ENCODE data around the gene GPR150. TPM values are rescaled to one million over a fixed set of nuclear protein-coding genes. Genes with fewer than 3 reads are reported as not detected.

GPR150 gene
- total and polyA plus RNA-seq, 2 of the 13 experiments (the other 11 are each of a cell fraction or from before 2014, with no cell fraction given): 0.03 TPM; not detected in 1

DNA sequence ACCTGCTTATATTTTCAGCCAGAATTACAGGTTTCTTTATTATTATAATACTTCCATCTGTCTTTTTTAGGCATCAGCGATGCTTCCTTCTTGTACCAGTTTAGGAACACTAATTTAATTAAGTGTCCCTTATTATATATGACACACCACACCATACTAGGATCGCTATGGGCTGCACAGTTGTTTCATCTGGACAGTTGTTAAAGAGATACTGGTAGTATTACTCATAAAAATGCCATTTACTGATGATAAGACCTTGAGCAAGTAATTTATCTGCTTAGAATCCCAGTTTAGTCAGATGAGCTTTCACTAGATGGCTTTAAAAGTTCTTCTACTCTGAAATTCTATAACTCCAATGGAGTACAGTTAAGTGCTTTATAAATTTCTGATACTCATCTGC lies 47.9 kb upstream of the GPR150 start (continued):
- TF ChIP-seq, protein P1, sequence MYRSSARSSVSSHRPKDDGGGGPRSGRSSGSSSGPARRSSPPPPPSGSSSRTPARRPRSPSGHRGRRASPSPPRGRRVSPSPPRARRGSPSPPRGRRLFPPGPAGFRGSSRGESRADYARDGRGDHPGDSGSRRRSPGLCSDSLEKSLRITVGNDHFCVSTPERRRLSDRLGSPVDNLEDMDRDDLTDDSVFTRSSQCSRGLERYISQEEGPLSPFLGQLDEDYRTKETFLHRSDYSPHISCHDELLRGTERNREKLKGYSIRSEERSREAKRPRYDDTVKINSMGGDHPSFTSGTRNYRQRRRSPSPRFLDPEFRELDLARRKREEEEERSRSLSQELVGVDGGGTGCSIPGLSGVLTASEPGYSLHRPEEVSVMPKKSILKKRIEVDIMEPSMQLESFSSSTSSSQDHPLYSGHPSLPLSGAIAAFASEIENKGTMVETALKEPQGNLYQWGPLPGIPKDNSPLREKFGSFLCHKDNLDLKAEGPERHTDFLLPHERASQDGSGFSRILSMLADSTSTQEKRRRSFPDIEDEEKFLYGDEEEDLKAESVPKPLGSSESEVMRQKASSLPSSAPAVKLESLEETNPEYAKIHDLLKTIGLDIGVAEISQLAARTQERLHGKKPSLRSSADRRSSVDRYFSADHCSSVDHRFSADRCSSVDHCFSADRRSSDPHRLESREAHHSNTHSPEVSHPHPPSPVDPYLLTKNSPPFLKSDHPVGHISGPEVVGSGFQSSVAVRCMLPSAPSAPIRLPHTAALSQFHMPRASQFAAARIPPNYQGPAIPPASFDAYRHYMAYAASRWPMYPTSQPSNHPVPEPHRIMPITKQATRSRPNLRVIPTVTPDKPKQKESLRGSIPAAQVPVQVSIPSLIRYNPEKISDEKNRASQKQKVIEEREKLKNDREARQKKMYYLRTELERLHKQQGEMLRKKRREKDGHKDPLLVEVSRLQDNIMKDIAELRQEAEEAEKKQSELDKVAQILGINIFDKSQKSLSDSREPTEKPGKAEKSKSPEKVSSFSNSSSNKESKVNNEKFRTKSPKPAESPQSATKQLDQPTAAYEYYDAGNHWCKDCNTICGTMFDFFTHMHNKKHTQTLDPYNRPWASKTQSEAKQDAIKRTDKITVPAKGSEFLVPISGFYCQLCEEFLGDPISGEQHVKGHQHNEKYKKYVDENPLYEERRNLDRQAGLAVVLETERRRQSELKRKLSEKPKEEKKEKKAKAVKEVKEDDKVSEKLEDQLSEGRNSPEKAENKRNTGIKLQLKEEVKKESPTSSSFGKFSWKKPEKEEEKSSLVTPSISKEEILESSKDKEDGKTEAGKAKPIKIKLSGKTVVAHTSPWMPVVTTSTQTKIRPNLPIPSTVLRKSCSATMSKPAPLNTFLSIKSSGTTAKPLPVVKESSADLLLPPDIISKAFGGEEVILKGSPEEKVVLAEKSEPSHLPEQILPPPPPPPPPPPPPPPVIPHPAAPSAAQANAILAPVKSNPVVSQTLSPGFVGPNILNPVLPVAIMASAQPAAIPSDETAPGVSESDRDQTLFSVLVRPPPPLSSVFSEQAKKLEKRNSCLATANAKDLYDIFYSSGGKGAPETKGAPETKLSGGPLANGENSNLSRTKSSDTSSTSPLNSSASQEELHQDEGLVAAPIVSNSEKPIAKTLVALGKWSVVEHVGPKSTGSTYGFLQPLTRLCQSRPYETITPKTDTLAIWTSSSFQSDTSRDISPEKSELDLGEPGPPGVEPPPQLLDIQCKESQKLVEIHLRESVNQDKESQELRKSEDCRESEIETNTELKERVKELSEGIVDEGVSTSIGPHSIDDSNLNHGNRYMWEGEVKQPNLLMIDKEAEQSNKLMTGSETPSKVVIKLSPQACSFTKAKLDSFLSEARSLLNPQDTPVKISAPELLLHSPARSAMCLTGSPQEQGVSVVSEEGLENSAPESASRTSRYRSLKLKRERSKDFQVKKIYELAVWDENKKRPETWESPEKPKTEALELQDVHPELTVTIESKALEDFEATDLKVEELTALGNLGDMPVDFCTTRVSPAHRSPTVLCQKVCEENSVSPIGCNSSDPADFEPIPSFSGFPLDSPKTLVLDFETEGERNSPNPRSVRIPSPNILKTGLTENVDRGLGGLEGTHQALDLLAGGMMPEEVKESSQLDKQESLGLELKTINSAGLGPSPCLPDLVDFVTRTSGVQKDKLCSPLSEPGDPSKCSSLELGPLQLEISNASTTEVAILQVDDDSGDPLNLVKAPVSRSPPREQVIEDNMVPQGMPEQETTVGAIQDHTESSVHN (CRISPR knock-in tag; IDR thresholded peaks at IDR 0.05): no peak
- TF ChIP-seq ZNF782 (CRISPR knock-in tag; IDR thresholded peaks at IDR 0.05; ENCODE audit: borderline replicate concordance) (no peak), TP53 (CRISPR knock-in tag; conservative IDR thresholded peaks at IDR 0.05) (no peak), ZNF230 (CRISPR knock-in tag; IDR thresholded peaks at IDR 0.05) (no peak), HNRNPLL (IDR thresholded peaks at IDR 0.05; ENCODE audit: low read depth, low read length, poor library complexity, severe bottlenecking) (no peak), ZNF790 (CRISPR knock-in tag; IDR thresholded peaks at IDR 0.05; ENCODE audit: borderline replicate concordance) (no peak), KDM4B (CRISPR knock-in tag; IDR thresholded peaks at IDR 0.05) (no peak)
- TF ChIP-seq, protein P2, sequence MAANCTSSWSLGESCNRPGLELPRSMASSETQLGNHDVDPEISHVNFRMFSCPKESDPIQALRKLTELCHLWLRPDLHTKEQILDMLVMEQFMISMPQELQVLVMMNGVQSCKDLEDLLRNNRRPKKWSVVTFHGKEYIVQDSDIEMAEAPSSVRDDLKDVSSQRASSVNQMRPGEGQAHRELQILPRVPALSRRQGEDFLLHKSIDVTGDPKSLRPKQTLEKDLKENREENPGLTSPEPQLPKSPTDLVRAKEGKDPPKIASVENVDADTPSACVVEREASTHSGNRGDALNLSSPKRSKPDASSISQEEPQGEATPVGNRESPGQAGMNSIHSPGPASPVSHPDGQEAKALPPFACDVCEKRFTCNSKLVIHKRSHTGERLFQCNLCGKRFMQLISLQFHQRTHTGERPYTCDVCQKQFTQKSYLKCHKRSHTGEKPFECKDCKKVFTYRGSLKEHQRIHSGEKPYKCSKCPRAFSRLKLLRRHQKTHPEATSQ (CRISPR knock-in tag; IDR thresholded peaks at IDR 0.05; ENCODE audit: borderline replicate concordance): no peak
- TF ChIP-seq, protein P3, sequence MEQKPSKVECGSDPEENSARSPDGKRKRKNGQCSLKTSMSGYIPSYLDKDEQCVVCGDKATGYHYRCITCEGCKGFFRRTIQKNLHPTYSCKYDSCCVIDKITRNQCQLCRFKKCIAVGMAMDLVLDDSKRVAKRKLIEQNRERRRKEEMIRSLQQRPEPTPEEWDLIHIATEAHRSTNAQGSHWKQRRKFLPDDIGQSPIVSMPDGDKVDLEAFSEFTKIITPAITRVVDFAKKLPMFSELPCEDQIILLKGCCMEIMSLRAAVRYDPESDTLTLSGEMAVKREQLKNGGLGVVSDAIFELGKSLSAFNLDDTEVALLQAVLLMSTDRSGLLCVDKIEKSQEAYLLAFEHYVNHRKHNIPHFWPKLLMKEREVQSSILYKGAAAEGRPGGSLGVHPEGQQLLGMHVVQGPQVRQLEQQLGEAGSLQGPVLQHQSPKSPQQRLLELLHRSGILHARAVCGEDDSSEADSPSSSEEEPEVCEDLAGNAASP (CRISPR knock-in tag; IDR thresholded peaks at IDR 0.05; ENCODE audit: borderline replicate concordance): no peak
- TF ChIP-seq, protein P4, sequence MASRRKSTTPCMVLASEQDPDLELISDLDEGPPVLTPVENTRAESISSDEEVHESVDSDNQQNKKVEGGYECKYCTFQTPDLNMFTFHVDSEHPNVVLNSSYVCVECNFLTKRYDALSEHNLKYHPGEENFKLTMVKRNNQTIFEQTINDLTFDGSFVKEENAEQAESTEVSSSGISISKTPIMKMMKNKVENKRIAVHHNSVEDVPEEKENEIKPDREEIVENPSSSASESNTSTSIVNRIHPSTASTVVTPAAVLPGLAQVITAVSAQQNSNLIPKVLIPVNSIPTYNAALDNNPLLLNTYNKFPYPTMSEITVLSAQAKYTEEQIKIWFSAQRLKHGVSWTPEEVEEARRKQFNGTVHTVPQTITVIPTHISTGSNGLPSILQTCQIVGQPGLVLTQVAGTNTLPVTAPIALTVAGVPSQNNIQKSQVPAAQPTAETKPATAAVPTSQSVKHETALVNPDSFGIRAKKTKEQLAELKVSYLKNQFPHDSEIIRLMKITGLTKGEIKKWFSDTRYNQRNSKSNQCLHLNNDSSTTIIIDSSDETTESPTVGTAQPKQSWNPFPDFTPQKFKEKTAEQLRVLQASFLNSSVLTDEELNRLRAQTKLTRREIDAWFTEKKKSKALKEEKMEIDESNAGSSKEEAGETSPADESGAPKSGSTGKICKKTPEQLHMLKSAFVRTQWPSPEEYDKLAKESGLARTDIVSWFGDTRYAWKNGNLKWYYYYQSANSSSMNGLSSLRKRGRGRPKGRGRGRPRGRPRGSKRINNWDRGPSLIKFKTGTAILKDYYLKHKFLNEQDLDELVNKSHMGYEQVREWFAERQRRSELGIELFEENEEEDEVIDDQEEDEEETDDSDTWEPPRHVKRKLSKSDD (CRISPR knock-in tag; IDR thresholded peaks at IDR 0.05; ENCODE audit: low read depth): no peak
- TF ChIP-seq, protein P5, sequence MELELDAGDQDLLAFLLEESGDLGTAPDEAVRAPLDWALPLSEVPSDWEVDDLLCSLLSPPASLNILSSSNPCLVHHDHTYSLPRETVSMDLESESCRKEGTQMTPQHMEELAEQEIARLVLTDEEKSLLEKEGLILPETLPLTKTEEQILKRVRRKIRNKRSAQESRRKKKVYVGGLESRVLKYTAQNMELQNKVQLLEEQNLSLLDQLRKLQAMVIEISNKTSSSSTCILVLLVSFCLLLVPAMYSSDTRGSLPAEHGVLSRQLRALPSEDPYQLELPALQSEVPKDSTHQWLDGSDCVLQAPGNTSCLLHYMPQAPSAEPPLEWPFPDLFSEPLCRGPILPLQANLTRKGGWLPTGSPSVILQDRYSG (CRISPR knock-in tag; IDR thresholded peaks at IDR 0.05): no peak
- TF ChIP-seq, protein P6, sequence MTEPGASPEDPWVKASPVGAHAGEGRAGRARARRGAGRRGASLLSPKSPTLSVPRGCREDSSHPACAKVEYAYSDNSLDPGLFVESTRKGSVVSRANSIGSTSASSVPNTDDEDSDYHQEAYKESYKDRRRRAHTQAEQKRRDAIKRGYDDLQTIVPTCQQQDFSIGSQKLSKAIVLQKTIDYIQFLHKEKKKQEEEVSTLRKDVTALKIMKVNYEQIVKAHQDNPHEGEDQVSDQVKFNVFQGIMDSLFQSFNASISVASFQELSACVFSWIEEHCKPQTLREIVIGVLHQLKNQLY (CRISPR knock-in tag; IDR thresholded peaks at IDR 0.05): no peak
